Measurements from ENCODE around the gene DRGX.

- no peak for TF ChIP-seq CTCF (conservative IDR thresholded peaks at IDR 0.05; ENCODE audit: low read depth, low read length)
- TF ChIP-seq EZH2 (IDR thresholded peaks at IDR 0.05; ENCODE audit: borderline replicate concordance, low read depth, low read length, poor library complexity, severe bottlenecking) = no peak
Measured at GRCh38 chr10:49356944-49357343, 38.9 kb downstream of the DRGX start.

Measured in A673 (cell line).